Loucy (cell line): ENCODE measurements around the gene ENPEP.
A peak's percentile ranks its signal among the peaks of the same experiment; 100 is the strongest.

ENCODE experiments used
- H2AFZ ChIP-seq: fragments of 200-600 bp; sonication (generic); 2 replicates; pipeline ENCODE4 v1.6.0; 2016; ENCODE audit warnings: antibody characterized with exemption, mild to moderate bottlenecking, low read length, moderate library complexity
- H3F3A ChIP-seq: fragments of 200-600 bp; 2 replicates; pipeline ENCODE4 v1.6.0; 2016; ENCODE audit warnings: antibody characterized with exemption, low read depth, mild to moderate bottlenecking
- H3K27me3 ChIP-seq: fragments of 200-600 bp; sonication (generic); 2 replicates; pipeline ENCODE4 v1.6.1; 2014; ENCODE audit warnings: low read length, mild to moderate bottlenecking; ENCODE audit not compliant: insufficient read depth, poor library complexity, severe bottlenecking
- H3K36me3 ChIP-seq: fragments of 200-600 bp; sonication (generic); 2 replicates; pipeline ENCODE4 v1.6.1; 2016; ENCODE audit warnings: low read length; ENCODE audit not compliant: insufficient read depth
- H3K4me1 ChIP-seq: fragments of 200-600 bp; sonication (generic); 2 replicates; pipeline ENCODE4 v1.5.1; 2014; ENCODE audit warnings: low read length, mild to moderate bottlenecking; ENCODE audit not compliant: insufficient read depth, poor library complexity, severe bottlenecking
- H3K4me2 ChIP-seq: fragments of 200-600 bp; sonication (generic); 2 replicates; pipeline ENCODE4 v1.6.0; 2014; ENCODE audit warnings: antibody characterized with exemption, low read length, low read depth, mild to moderate bottlenecking; ENCODE audit not compliant: poor library complexity, severe bottlenecking
- H3K4me3 ChIP-seq: fragments of 200-600 bp; sonication (generic); 2 replicates; pipeline ENCODE4 v1.5.1; 2014; ENCODE audit warnings: low read length, mild to moderate bottlenecking, mixed read lengths; ENCODE audit not compliant: poor library complexity, severe bottlenecking
- H3K79me2 ChIP-seq: fragments of 200-600 bp; sonication (generic); 2 replicates; pipeline ENCODE4 v1.6.1; 2014; ENCODE audit warnings: low read length; ENCODE audit not compliant: insufficient read depth
- H3K9ac ChIP-seq: fragments of 200-600 bp; sonication (generic); 2 replicates; pipeline ENCODE4 v1.6.0; 2014; ENCODE audit warnings: mild to moderate bottlenecking, low read depth, low read length, moderate library complexity; ENCODE audit not compliant: poor library complexity, severe bottlenecking
- H3K9me2 ChIP-seq: fragments of 200-600 bp; sonication (generic); replicated peaks from 2 replicates; pipeline ENCODE4 v1.6.1; 2016; ENCODE audit warnings: low read depth, low read length, mixed read lengths
- H3K9me3 ChIP-seq: fragments of 200-600 bp; sonication (generic); 2 replicates; pipeline ENCODE4 v1.6.1; 2014; ENCODE audit warnings: mild to moderate bottlenecking, antibody characterized with exemption, low read length, low read depth; ENCODE audit not compliant: insufficient read depth
- H4K20me1 ChIP-seq: fragments of 200-600 bp; sonication (generic); 2 replicates; pipeline ENCODE4 v1.6.0; 2014; ENCODE audit warnings: antibody characterized with exemption, low read length, mild to moderate bottlenecking; ENCODE audit not compliant: insufficient read depth, poor library complexity, severe bottlenecking
- CTCF ChIP-seq: fragments of 200-600 bp; sonication (generic); conservative IDR thresholded peaks from 2 replicates; pipeline ENCODE4 v1.5.1; 2014; ENCODE audit warnings: mild to moderate bottlenecking, antibody characterized with exemption, low read length
- EZH2phosphoT487 ChIP-seq: fragments of 200-600 bp; IDR thresholded peaks from 2 replicates; pipeline ENCODE4 v1.6.1; 2018; ENCODE audit warnings: antibody characterized with exemption, mild to moderate bottlenecking, moderate library complexity, borderline replicate concordance

The ENPEP gene

GRCh38 chr4:110442309-110442708, 33.6 kb upstream of the ENPEP start:
- H3K36me3 ChIP-seq, result no peaks in the 10 kb centered on the region
- H3K4me1 ChIP-seq, result no peaks in the 10 kb centered on the region
- H4K20me1 ChIP-seq, result no peaks in the 10 kb centered on the region
- H3K9me3 ChIP-seq, result no peaks in the 10 kb centered on the region
- no peak overlapping the region for H2AFZ ChIP-seq
- no peaks in the 10 kb centered on the region for H3K9me2 ChIP-seq
- H3K4me2 ChIP-seq, result no peak overlapping the region
- H3K4me3 ChIP-seq, result no peak overlapping the region
- H3F3A ChIP-seq, result no peaks in the 10 kb centered on the region
- no peaks in the 10 kb centered on the region for H3K79me2 ChIP-seq
- no peak for TF ChIP-seq EZH2phosphoT487
- peak; percentile 25 for TF ChIP-seq CTCF
- H3K27me3 ChIP-seq, result no peaks in the 10 kb centered on the region
- H3K9ac ChIP-seq, result no peak overlapping the region

GRCh38 chr4:110442788-110443187, 33.2 kb upstream of the ENPEP start:
- Histone ChIP-seq H3F3A (no peaks in the 10 kb centered on the region), H4K20me1 (no peaks in the 10 kb centered on the region), H3K36me3 (no peaks in the 10 kb centered on the region), H3K9me2 (no peaks in the 10 kb centered on the region), H3K4me3 (no peak overlapping the region), H3K27me3 (no peaks in the 10 kb centered on the region), H2AFZ (no peak overlapping the region), H3K4me1 (no peaks in the 10 kb centered on the region), H3K79me2 (no peaks in the 10 kb centered on the region), H3K9ac (no peak overlapping the region), H3K9me3 (no peaks in the 10 kb centered on the region), H3K4me2 (no peak overlapping the region)
- no peak for TF ChIP-seq CTCF

- H3K9me3 ChIP-seq, result no peaks in the 10 kb centered on the region
- H3K9me2 ChIP-seq, result no peaks in the 10 kb centered on the region
- no peaks in the 10 kb centered on the region for H3K79me2 ChIP-seq
- H3K9ac ChIP-seq, result no peak overlapping the region
- H3K27me3 ChIP-seq, result no peaks in the 10 kb centered on the region
- H3K36me3 ChIP-seq, result no peaks in the 10 kb centered on the region
- no peak overlapping the region for H3K4me2 ChIP-seq
- no peak for TF ChIP-seq CTCF
- no peak for TF ChIP-seq EZH2phosphoT487
- no peak overlapping the region for H2AFZ ChIP-seq
- H3K4me1 ChIP-seq, result no peaks in the 10 kb centered on the region
- no peaks in the 10 kb centered on the region for H4K20me1 ChIP-seq
- H3K4me3 ChIP-seq, result no peak overlapping the region
- no peaks in the 10 kb centered on the region for H3F3A ChIP-seq
Measured at GRCh38 chr4:110449947-110450346, 26.0 kb upstream of the ENPEP start.
